ENCODE results near the gene NPHP3.

Gene NPHP3

DNA sequence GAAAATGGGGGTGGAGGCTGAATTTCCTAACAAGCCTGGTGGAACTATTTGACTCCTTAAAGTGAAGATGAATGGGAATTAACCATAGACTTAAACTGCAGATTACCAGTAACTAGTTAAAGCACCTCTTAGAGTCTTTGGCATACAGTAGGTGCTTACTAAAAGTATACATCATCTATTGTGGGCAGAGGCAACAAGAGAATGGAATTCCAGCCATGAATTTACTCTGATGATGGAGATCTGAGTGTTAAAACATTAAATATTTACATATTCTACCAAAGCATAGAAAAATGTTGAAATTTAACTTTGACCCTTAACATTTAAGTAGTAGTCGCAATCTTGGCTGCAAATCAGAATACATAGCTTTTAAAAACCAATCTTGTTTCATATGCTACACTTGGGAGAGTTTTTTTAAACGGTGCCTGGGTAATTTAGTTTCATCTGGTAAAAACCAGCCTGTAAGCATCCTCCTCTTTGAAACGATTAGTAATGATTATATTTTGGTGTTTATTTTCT lies 56.9 kb downstream of the NPHP3 start:
- Mint-ChIP-seq H3K4me3 (no peak overlapping the region), H3K27me3 (no peaks in the 10 kb centered on the region), H3K4me1 (ENCODE audit: low read depth) (peaks cover 61% of the 10 kb centered on the region), H3K27ac (no peak overlapping the region), H3K9me3 (no peaks in the 10 kb centered on the region), H3K36me3 (ENCODE audit: low read depth) (peaks cover 83% of the 10 kb centered on the region)
- no peak for DNase-seq

DNA sequence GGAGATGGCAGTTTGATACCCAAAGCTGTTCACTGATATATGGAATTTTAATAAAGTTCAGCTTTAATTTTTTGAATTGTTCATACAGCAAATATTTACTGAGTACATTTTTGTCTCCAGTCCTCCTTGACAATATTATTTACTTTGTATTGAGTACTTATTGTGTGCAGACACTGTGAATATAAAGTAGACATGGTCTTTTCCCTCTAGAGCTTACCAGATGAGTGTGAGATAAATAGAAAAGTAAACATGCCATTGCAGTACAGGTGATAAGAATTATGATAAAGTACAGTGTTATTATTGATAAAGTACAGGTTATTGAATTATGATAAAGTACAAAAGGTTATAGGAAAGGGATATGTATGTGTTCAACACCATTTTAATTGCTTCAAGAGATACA lies 60.0 kb downstream of the NPHP3 start:
- peak overlapping the region; percentile 97 for H3K4me3 Mint-ChIP-seq
- H3K4me1 Mint-ChIP-seq (ENCODE audit: low read depth): peaks cover 64% of the 10 kb centered on the region
- H3K27me3 Mint-ChIP-seq: no peaks in the 10 kb centered on the region
- H3K36me3 Mint-ChIP-seq (ENCODE audit: low read depth): peaks cover 72% of the 10 kb centered on the region
- H3K27ac Mint-ChIP-seq: no peak overlapping the region
- DNase-seq: no peak
- H3K9me3 Mint-ChIP-seq: no peaks in the 10 kb centered on the region

DNA sequence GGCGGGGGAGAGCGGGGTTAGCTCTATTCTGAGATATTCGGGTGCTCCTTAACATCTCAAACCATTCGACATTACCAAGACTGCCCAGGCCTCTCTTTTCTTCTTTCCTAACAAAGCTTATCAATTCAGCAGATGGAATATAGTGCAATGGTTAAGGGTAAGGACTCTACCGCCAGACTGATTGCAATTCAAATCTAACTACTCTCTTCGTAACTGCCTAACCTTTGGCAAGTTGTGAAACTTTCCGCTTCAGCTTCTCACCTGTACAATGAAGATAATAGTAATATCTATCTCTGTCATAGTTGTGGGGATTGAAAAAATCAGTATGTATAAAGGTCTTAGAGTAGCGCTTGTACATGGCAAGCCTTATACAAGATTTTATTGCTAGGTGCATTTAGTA lies 61.1 kb downstream of the NPHP3 start:
- Mint-ChIP-seq H3K27ac (peak overlapping the region; percentile 98), H3K4me1 (ENCODE audit: low read depth) (peaks cover 65% of the 10 kb centered on the region), H3K36me3 (ENCODE audit: low read depth) (peaks cover 66% of the 10 kb centered on the region), H3K27me3 (no peaks in the 10 kb centered on the region), H3K4me3 (peak overlapping the region; percentile 97), H3K9me3 (no peaks in the 10 kb centered on the region)
- DNase-seq: no peak

DNA sequence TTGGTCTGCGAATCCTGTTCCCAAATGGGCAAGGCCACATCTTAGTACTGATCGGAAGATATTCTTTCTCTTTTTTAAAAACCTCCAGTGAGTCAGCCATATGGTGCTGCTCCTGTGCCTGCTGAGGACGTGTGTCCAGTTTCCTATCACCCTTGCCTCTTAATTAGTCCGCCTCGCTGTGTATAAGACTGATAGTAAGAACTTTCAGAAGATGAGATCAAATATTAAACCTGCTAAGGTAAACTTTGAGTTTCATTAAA lies 61.5 kb downstream of the NPHP3 start:
- H3K4me3 Mint-ChIP-seq: peak overlapping the region; percentile 97
- no peaks in the 10 kb centered on the region for H3K27me3 Mint-ChIP-seq
- H3K4me1 Mint-ChIP-seq (ENCODE audit: low read depth): peaks cover 63% of the 10 kb centered on the region
- H3K36me3 Mint-ChIP-seq (ENCODE audit: low read depth): peaks cover 62% of the 10 kb centered on the region
- H3K27ac Mint-ChIP-seq: peak overlapping the region; percentile 98
- no peaks in the 10 kb centered on the region for H3K9me3 Mint-ChIP-seq
- no peak for DNase-seq

DNA sequence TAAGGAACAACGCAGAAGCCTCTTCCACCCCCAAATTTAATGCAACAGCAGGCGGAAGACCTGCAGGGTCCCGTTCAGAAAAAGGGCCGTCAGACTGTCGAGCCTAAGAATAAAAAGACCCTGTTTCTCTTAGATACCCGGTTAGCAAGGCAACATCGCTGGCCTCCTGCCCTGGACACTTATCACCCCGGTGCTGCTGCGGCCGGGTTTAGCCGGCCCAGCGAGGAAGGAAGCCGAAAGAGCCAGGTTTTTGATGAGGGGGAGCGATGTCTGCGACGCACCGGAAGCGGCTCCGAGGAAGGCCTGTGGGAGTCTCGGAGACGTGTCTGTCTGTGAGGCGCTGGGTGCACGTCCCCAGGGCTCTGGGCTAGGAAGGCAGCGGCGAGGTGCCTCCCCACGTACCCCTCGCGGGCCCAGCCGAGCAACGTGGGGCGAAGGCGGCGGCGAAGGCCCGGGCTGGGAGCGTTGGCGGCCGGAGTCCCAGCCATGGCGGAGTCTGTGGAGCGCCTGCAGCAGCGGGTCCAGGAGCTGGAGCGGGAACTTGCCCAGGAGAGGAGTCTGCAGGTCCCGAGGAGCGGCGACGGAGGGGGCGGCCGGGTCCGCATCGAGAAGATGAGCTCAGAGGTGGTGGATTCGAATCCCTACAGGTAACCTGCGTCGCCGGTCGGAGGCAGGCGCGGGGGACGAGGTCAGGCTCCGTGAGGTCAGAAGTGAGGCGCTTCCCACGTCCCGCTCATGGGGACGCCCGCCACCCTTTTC lies 62.0 kb downstream of the NPHP3 start, which contains the start of gene UBA5:
UBA5 (plus strand) TSS at position 278 of the 759 bp plus-strand sequence; CDS start at position 487, 209 bp downstream.
- Mint-ChIP-seq H3K4me3 (peak within 1 kb of the TSS; percentile 97), H3K9me3 (no peaks in the 10 kb centered on the region), H3K27me3 (no peaks in the 10 kb centered on the region), H3K36me3 (ENCODE audit: low read depth) (peaks cover 57% of the 10 kb centered on the region), H3K27ac (peak within 1 kb of the TSS; percentile 98), H3K4me1 (ENCODE audit: low read depth) (peaks cover 62% of the 10 kb centered on the region)
- peak; percentile 86 for DNase-seq

DNA sequence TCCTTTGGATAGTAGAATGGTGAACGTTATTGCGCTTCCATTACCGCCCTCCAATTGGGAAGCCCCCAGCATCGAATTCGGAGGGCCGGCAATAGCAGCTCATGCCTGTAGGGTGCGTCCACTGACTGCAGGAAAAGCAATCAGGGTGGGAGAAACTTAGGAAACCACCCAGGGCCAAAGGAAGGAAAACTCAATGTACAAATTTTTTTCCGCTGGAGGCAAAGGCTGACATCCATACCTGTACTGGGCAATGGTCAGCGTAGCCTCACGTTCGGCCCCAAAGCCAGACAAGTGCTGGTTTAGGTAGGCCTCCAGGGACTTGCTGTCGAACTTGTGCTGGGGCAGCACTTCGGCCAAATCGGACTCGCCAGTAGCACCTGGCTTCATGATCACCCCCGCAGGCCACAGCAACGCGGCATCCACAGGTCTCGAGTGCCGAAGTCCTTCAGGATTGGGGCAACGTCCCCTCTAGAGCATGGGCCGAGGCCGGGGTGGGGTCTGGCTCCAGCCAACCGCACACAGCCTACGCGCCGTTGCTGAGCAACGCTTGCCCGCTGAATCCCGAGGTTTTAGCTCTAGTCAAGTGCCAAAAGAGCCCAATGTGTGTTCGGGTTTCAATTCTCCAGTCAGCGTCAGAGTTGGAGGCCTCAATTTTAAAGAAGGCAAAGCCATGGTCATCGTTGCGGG lies 62.7 kb downstream of the NPHP3 start, which contains the start of gene ACAD11:
ACAD11 (minus strand) TSS at position 445 of the 687 bp plus-strand sequence; CDS start at position 387, 58 bp downstream.
- Mint-ChIP-seq H3K9me3 (no peaks in the 10 kb centered on the region), H3K4me1 (ENCODE audit: low read depth) (peaks cover 58% of the 10 kb centered on the region)
- DNase-seq: peak; percentile 62

DNA sequence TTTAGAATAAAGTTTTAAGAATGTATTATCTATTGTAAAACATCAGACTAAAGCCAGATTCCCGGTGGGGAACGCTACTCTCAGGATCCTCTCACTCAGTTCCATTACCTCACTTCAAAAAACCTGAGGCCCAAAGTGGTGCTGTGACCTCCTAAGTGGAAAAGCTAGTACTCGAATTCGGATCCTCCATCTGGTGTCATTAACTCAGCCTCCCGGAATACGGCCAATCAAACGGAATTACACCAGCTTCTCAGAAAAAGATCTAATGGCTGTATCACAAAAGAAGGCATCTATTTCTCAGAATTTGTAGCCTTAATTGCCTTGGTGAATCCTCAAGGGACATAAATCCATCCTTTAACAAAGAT lies 63.2 kb downstream of the NPHP3 start:
- Mint-ChIP-seq H3K27me3 (no peaks in the 10 kb centered on the region), H3K9me3 (no peaks in the 10 kb centered on the region), H3K36me3 (ENCODE audit: low read depth) (peaks cover 46% of the 10 kb centered on the region), H3K27ac (peak overlapping the region; percentile 98), H3K4me1 (ENCODE audit: low read depth) (peaks cover 54% of the 10 kb centered on the region), H3K4me3 (peak overlapping the region; percentile 97)
- DNase-seq: no peak

More for the DNA sequence above, 62.7 kb downstream of the NPHP3 start, which contains the start of gene ACAD11:
- peaks cover 50% of the 10 kb centered on the region for H3K36me3 Mint-ChIP-seq (ENCODE audit: low read depth)
- peak within 1 kb of the TSS; percentile 98 for H3K27ac Mint-ChIP-seq
- peak within 1 kb of the TSS; percentile 97 for H3K4me3 Mint-ChIP-seq
- H3K27me3 Mint-ChIP-seq: no peaks in the 10 kb centered on the region

DNA sequence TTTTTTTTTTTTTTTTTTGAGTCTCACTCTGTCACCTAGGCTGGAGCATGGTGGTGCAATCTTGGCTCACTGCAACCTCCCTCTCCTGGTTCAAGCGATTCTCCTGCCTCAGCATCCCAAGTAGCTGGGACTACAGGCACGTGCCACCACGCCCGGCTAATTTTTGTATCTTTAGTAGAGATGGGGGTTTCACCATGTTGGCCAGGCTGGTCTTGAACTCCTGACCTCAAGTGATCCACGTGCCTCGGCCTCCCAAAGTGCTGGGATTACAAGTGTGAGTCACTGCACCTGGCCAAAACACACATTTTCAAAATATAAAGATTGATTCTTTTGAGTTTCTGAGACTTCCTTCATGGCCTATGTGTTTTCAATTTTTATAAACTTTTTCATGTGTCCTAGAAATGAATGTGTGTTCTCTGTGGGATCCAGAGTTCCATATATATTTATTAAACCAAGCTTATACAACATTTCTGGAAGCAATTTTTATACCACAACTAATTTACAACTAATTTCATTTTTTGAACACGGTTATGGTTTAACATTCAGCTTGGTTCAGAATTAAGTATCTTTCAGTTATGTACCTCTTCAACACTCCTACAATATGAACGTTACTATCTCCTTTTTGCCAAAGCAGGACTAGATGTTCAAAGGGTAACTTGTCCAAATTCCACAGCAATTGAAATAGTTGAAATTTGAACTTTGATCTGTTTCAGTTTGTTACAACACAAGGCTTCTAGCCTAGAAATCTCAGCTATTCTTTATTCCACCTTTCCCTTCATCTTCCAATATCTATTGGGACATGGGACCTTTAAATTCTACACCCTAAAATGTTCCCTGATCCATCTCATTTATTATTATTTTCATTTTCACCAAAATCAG lies 64.1 kb downstream of the NPHP3 start:
- DNase-seq: no peak
- Mint-ChIP-seq H3K4me3 (peak overlapping the region; percentile 97), H3K36me3 (ENCODE audit: low read depth) (peaks cover 38% of the 10 kb centered on the region), H3K27me3 (no peaks in the 10 kb centered on the region), H3K27ac (peak overlapping the region; percentile 45), H3K9me3 (no peaks in the 10 kb centered on the region), H3K4me1 (ENCODE audit: low read depth) (peaks cover 45% of the 10 kb centered on the region)

DNA sequence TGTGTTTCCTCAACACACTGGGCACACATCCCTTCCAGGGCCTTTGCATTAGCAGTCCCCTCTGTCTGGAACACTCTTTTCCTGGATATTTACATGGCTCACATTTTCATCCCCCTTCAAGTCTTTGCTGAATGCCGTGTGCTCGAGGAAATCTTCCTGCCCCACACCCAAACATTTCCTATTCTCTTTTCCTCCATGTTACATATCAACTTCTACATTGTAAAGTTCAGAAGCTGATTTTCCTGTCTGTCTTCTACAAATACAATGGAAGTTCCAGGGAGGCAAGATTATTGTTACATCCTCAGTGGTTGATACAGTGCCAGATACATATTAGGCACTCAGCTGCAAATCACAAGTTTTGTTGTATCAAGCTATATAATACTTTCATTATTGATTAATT lies 66.7 kb downstream of the NPHP3 start:
- Mint-ChIP-seq H3K36me3 (ENCODE audit: low read depth) (peaks cover 19% of the 10 kb centered on the region), H3K27ac (no peak overlapping the region), H3K27me3 (no peaks in the 10 kb centered on the region), H3K4me1 (ENCODE audit: low read depth) (peaks cover 30% of the 10 kb centered on the region), H3K9me3 (no peaks in the 10 kb centered on the region), H3K4me3 (no peak overlapping the region)
- DNase-seq: no peak

DNA sequence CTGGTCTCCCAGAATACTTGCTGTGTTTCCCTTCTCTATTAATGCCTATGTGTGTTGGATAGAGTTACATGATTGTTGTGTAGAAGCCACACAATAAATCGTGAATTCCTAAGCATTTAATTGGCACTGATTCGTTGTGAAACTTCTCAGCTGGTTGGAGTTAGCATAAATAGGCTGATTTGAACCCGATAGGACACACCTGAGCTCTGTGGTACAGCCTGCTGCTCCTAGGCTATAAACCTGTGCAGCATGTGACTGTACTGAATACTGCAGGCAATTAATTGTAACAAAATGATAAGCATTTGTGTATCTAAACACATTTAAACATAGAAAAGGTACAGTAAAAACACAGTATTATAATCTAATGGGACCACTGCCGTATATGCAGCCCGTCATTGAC lies 67.5 kb downstream of the NPHP3 start:
- Mint-ChIP-seq H3K27me3 (no peaks in the 10 kb centered on the region), H3K4me3 (no peak overlapping the region), H3K9me3 (no peaks in the 10 kb centered on the region), H3K4me1 (ENCODE audit: low read depth) (peaks cover 30% of the 10 kb centered on the region), H3K36me3 (ENCODE audit: low read depth) (peaks cover 12% of the 10 kb centered on the region), H3K27ac (no peak overlapping the region)
- no peak for DNase-seq

DNA sequence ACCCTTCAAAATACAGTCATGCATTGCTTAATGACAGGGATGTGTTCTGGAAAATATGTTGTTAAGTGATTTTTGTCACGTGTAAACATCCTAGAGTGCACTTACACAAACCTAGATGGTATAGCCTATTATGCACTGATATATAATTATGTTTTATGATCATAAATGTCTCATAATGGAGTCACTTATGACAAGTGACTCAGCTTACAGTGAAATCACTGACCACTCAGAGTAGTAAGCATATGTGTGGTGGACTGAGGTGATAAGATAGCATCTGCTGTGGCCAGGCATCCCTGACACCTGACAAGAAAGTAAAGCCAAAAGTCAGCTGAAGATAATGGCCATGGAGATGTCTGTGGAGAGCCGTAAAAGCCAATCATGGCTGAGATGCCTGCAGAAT lies 68.0 kb downstream of the NPHP3 start:
- no peak for DNase-seq
- no peaks in the 10 kb centered on the region for H3K27me3 Mint-ChIP-seq
- no peak overlapping the region for H3K27ac Mint-ChIP-seq
- H3K36me3 Mint-ChIP-seq (ENCODE audit: low read depth): peaks cover 6% of the 10 kb centered on the region
- no peak overlapping the region for H3K4me3 Mint-ChIP-seq
- H3K4me1 Mint-ChIP-seq (ENCODE audit: low read depth): peaks cover 29% of the 10 kb centered on the region
- no peaks in the 10 kb centered on the region for H3K9me3 Mint-ChIP-seq

DNA sequence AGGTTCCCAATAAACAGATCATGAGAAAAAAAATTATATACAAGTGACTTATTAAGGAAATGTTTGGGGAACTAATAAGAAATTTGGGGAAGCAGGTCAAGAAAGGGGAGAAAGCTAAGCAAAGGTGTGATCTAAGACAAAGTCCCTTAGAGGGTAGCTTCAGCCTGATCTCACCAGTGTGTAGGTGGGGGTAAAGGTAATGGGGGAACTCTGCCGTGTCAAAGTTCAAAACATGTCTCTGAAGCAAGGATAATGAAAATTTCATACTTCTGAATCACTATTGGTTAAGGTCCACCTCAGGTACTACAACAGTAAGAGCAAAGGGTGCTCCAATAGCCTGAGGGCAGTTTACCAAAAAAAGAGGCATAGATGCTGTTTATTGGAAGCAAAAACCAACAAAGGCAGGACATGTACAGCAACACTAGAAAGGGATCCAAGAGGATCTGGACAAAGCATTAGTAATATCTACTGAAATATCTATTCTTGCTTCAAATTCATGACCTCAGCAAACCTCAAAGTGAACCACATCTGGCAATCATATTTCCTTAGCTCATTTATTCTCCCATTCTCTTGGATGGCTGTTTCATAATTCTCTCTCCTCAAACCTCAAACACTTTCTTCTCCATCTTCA lies 69.5 kb downstream of the NPHP3 start:
- Mint-ChIP-seq H3K4me3 (no peak overlapping the region), H3K4me1 (ENCODE audit: low read depth) (peaks cover 19% of the 10 kb centered on the region), H3K36me3 (ENCODE audit: low read depth) (peaks cover 4% of the 10 kb centered on the region), H3K27me3 (no peaks in the 10 kb centered on the region), H3K9me3 (no peaks in the 10 kb centered on the region), H3K27ac (no peak overlapping the region)
- no peak for DNase-seq

DNA sequence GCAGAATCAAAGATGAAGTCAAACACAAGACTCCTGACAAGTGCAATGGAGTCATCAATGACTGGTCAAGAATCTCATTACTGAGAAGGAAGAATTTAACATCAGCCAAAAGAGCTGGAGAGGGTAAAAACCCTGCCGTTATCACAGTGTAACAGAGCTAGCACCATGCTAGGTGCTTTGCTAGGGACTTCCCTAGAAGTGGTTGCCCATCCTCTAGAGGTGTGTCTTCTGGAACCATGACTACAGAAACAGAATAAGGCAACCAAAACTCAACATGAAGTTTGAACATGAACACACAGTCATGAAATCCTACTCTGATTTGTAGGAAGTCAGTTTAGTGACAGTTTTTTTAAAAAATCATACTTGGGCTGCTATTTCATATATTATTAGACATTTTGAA lies 72.1 kb downstream of the NPHP3 start:
- Mint-ChIP-seq H3K27ac (no peak overlapping the region), H3K4me3 (no peak overlapping the region), H3K4me1 (ENCODE audit: low read depth) (peaks cover 7% of the 10 kb centered on the region), H3K9me3 (no peaks in the 10 kb centered on the region), H3K36me3 (ENCODE audit: low read depth) (no peaks in the 10 kb centered on the region), H3K27me3 (no peaks in the 10 kb centered on the region)
- DNase-seq: no peak

DNA sequence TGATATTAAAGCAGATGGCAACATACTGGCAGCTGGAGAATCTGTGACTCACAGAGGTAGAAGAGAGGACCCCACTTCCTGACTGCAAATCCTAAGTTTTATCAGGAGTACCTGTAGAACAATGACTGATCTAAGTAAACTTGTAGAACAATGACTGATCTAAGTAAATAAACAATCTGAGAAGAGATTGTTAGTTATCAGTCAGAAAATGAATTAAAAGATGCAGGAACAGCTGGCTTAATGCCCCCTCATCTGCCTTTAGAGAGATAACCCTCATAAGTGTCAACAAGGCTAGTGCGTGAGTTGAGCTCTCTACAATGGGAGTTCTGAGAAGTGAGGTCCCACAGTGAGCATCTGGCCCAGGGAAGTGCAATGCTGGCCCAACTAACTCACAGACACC lies 77.2 kb downstream of the NPHP3 start:
- H3K9me3 Mint-ChIP-seq: no peaks in the 10 kb centered on the region
- H3K4me3 Mint-ChIP-seq: no peak overlapping the region
- no peaks in the 10 kb centered on the region for H3K27me3 Mint-ChIP-seq
- H3K4me1 Mint-ChIP-seq (ENCODE audit: low read depth): peaks cover 9% of the 10 kb centered on the region
- no peak for DNase-seq
- H3K27ac Mint-ChIP-seq: peak overlapping the region; percentile 13
- H3K36me3 Mint-ChIP-seq (ENCODE audit: low read depth): peaks cover 13% of the 10 kb centered on the region

Measured in activated T-cell treated with anti-CD3 and anti-CD28 coated beads, Interleukin-2, amount 50 U/mL, for 24 hours (primary cell).